SK-N-SH (cell line): ENCODE results near the gene KCNQ5. TPM values are rescaled to one million over a fixed set of nuclear protein-coding genes. Genes with fewer than 3 reads are reported as not detected.

Source experiments
- CTCF ChIA-PET: fragments of 300-600, 350-600 bp; formaldehyde crosslinking; extraction: SDS; loops from one replicate; lab custom pipeline; 2021; lab: Yijun Ruan, JAX
- POLR2A ChIA-PET: fragments of 350-600 bp; sonication (Branson Sonifier 250); formaldehyde crosslinking; extraction: SDS; loops from one replicate; lab custom pipeline; 2020; ENCODE audit warnings: antibody characterized with exemption, inconsistent platforms; lab: Yijun Ruan, JAX
- DNase-seq: peaks from one replicate; pipeline ENCODE4 v3.0.0; 2012
- H2AFZ ChIP-seq: fragments of 200-600 bp; sonication (generic); 2 replicates; pipeline ENCODE4 v1.8.1; 2016; ENCODE audit warnings: antibody characterized with exemption, mild to moderate bottlenecking, low read depth
- H3F3A ChIP-seq: fragments of 200-600 bp; sonication (generic); replicated peaks from 2 replicates; pipeline ENCODE3; 2016; ENCODE audit warnings: antibody characterized with exemption, mild to moderate bottlenecking; ENCODE audit not compliant: insufficient read depth
- H3K27ac ChIP-seq, 2 experiments: fragments of 200-500 bp in 1 of 2; fragments of 200-600 bp in 1 of 2; sonication (Bioruptor generic) in 1 of 2; sonication (generic), shearing (Covaris generic) in 1 of 2; 2 replicates each; pipeline versions ENCODE4 v1.5.1 to v1.6.1; 2014 to 2016; ENCODE audit warnings: low read depth in 2 of 2, inconsistent platforms in 1 of 2, low read length in 1 of 2, mild to moderate bottlenecking in 1 of 2, mixed read lengths in 1 of 2
- H3K27me3 ChIP-seq: fragments of 200-600 bp; sonication (generic), shearing (Covaris generic); 2 replicates; pipeline ENCODE4 v1.6.1; 2016; ENCODE audit warnings: mixed run types; ENCODE audit not compliant: insufficient read depth
- H3K36me3 ChIP-seq, 2 experiments: fragments of 200-500 bp in 1 of 2; fragments of 200-600 bp in 1 of 2; sonication (Bioruptor generic) in 1 of 2; sonication (generic) in 1 of 2; replicated peaks in 1 of 2; 2 replicates each; pipeline versions ENCODE3 to v1.5.1; 2014 to 2016; ENCODE audit warnings: low read length in 1 of 2, mild to moderate bottlenecking in 1 of 2; ENCODE audit not compliant: insufficient read depth in 2 of 2, control insufficient read depth in 1 of 2
- H3K4me1 ChIP-seq, 2 experiments: fragments of 200-500 bp in 1 of 2; fragments of 200-600 bp in 1 of 2; sonication (Bioruptor generic) in 1 of 2; sonication (generic), shearing (Covaris generic) in 1 of 2; 2 replicates each; pipeline versions ENCODE4 v1.5.1 to v1.6.1; 2014 to 2016; ENCODE audit warnings: low read depth in 1 of 2, low read length in 1 of 2, mixed run types in 1 of 2; ENCODE audit not compliant: insufficient read depth in 2 of 2, control insufficient read depth in 1 of 2
- H3K4me2 ChIP-seq: fragments of 200-600 bp; sonication (generic), shearing (Covaris generic); 2 replicates; pipeline ENCODE4 v1.6.1; 2017; ENCODE audit warnings: mixed run types
- H3K4me3 ChIP-seq, 2 experiments: fragments of 200-500 bp in 1 of 2; fragments of 200-600 bp in 1 of 2; sonication (Bioruptor generic) in 1 of 2; sonication (generic), shearing (Covaris generic) in 1 of 2; 2 replicates each; pipeline versions ENCODE4 v1.5.1 to v1.8.1; 2014 to 2016; ENCODE audit warnings: low read depth in 2 of 2, inconsistent platforms in 1 of 2, low read length in 1 of 2, mild to moderate bottlenecking in 1 of 2, mixed read lengths in 1 of 2, moderate library complexity in 1 of 2
- H3K79me2 ChIP-seq: fragments of 200-600 bp; sonication (generic); 2 replicates; pipeline ENCODE4 v1.8.1; 2017; ENCODE audit warnings: mild to moderate bottlenecking; ENCODE audit not compliant: insufficient read depth
- H3K9ac ChIP-seq: fragments of 200-600 bp; sonication (generic); 2 replicates; pipeline ENCODE4 v1.6.1; 2017; ENCODE audit warnings: mixed run types
- H3K9me2 ChIP-seq: fragments of 200-600 bp; sonication (generic); 2 replicates; pipeline ENCODE4 v1.6.1; 2017; ENCODE audit warnings: mixed run types
- H3K9me3 ChIP-seq: fragments of 200-600 bp; sonication (generic); 2 replicates; pipeline ENCODE4 v1.6.1; 2017; ENCODE audit warnings: mixed run types, mild to moderate bottlenecking, moderate library complexity
- H4K20me1 ChIP-seq: fragments of 200-600 bp; sonication (generic); 2 replicates; pipeline ENCODE4 v1.6.1; 2017; ENCODE audit warnings: mild to moderate bottlenecking, mixed run types; ENCODE audit not compliant: insufficient read depth
- CHD2 ChIP-seq: fragments of 150-350 bp; IDR thresholded peaks from 2 replicates; pipeline ENCODE4 v1.6.1; 2018; ENCODE audit warnings: low read length; ENCODE audit not compliant: partially characterized antibody
- CTCF ChIP-seq: fragments of 200-600 bp; sonication (generic); IDR thresholded peaks from 2 replicates; pipeline ENCODE4 v1.6.1; 2017; ENCODE audit warnings: antibody characterized with exemption, mild to moderate bottlenecking, moderate library complexity
- ELF1 ChIP-seq: IDR thresholded peaks from 2 replicates; pipeline ENCODE4 v1.4.0; 2012
- EP300 ChIP-seq, 2 experiments: IDR thresholded peaks; 2 replicates each; pipeline versions ENCODE4 v1.4.0 to v1.6.1; 2012; ENCODE audit warnings: borderline replicate concordance in 1 of 2, low read depth in 1 of 2, low read length in 1 of 2
- FOXM1 ChIP-seq: IDR thresholded peaks from 2 replicates; pipeline ENCODE4 v1.4.0; 2012; ENCODE audit warnings: low read depth, mild to moderate bottlenecking
- IRF3 ChIP-seq: fragments of 150-350 bp; IDR thresholded peaks from 2 replicates; pipeline ENCODE4 v1.6.1; 2016; ENCODE audit warnings: mild to moderate bottlenecking, low read depth, low read length
- MAX ChIP-seq: IDR thresholded peaks from 2 replicates; pipeline ENCODE4 v1.4.0; 2012; ENCODE audit warnings: low read depth
- PBX3 ChIP-seq: IDR thresholded peaks from 2 replicates; pipeline ENCODE4; 2012
- POLR2AphosphoS5 ChIP-seq: IDR thresholded peaks from 2 replicates; pipeline ENCODE4 v1.6.1; 2012; ENCODE audit warnings: low read depth, low read length
- RCOR1 ChIP-seq: fragments of 150-350 bp; IDR thresholded peaks from 2 replicates; pipeline ENCODE4 v1.6.1; 2017; ENCODE audit warnings: antibody characterized with exemption, low read length
- REST ChIP-seq: IDR thresholded peaks from 2 replicates; pipeline ENCODE4 v1.6.1; 2012; ENCODE audit warnings: mild to moderate bottlenecking, low read depth, low read length, moderate library complexity
- SIN3A ChIP-seq: IDR thresholded peaks from 2 replicates; pipeline ENCODE4 v1.6.1; 2012; ENCODE audit warnings: low read depth, mild to moderate bottlenecking, low read length, moderate library complexity, borderline replicate concordance
- TCF12 ChIP-seq: IDR thresholded peaks from 2 replicates; pipeline ENCODE4 v1.4.0; 2012
- USF1 ChIP-seq: IDR thresholded peaks from 2 replicates; pipeline ENCODE4 v1.4.0; 2012; ENCODE audit warnings: low read depth, borderline replicate concordance
- WGBS: methylation state at CpG from one replicate; pipeline ENCODE4 v1.1.6; 2017; ENCODE audit warnings: low lambda C conversion rate; 5-methylcytosine and 5-hydroxymethylcytosine counted together
- polyA plus RNA-seq, 3 experiments: library from polyadenylated mRNA; depleted of rRNA; stranded (reverse); fragments of >200 nt; gene quantifications; 2 replicates each; pipeline ENCODE4 v1.2.3, GENCODE V29; 2012

KCNQ5 gene
- polyA plus RNA-seq, 1 of the 3 experiments (the other 2 are of a cell fraction) = 3.2 TPM

GRCh38 chr6:73083886-73084285 is 462.0 kb downstream of the KCNQ5 start:
- H2AFZ ChIP-seq = no peak overlapping the region
- CTCF ChIA-PET = no interaction called here
- no peaks in the 10 kb centered on the region for H3K79me2 ChIP-seq
- POLR2A ChIA-PET = no interaction called here
- TF ChIP-seq POLR2AphosphoS5 (no peak), REST (no peak), CTCF (no peak), PBX3 (no peak), RCOR1 (no peak), IRF3 (no peak), CHD2 (no peak), ELF1 (no peak), FOXM1 (no peak), USF1 (no peak), EP300 (IDR thresholded peaks at IDR 0.05; ENCODE audit: borderline replicate concordance in 1 of 2, low read depth in 1 of 2, low read length in 1 of 2) (no peak), TCF12 (no peak), MAX (no peak), SIN3A (no peak)
- H3K27me3 ChIP-seq = no peaks in the 10 kb centered on the region
- no peak overlapping the region for H3K27ac ChIP-seq
- no peaks in the 10 kb centered on the region for H3K9me2 ChIP-seq
- 89% methylated on average over 3 of the region's 3 CpGs for WGBS
- H3K4me1 ChIP-seq = peaks cover 0 to 14% of the 10 kb centered on the region in 2 experiments; a peak in 3 of 4 replicates
- H3F3A ChIP-seq = peaks cover 18% of the 10 kb centered on the region
- H4K20me1 ChIP-seq = no peaks in the 10 kb centered on the region
- no peak for DNase-seq
- no peaks in the 10 kb centered on the region for H3K9me3 ChIP-seq
- no peak overlapping the region for H3K4me2 ChIP-seq
- H3K36me3 ChIP-seq = peaks cover 0 to 9% of the 10 kb centered on the region in 2 experiments
- no peak overlapping the region for H3K4me3 ChIP-seq
- no peak overlapping the region for H3K9ac ChIP-seq
